Gastroesophageal sphincter (tissue), 3 donors: ENCODE results near the gene ENOX1.

Experiments
- POLR2A ChIP-seq, 2 donors: fragments of 450-650 bp; IDR thresholded peaks; one replicate each; pipeline ENCODE4 v1.6.1; 2017; ENCODE audit warnings: antibody characterized with exemption in 2 of 2, mild to moderate bottlenecking in 2 of 2, moderate library complexity in 1 of 2
- TF ChIP-seq, protein P1 (sequence below), 4 experiments: fragments of 200-600 bp in 2 of 4; fragments of 450-650 bp in 2 of 4; sonication (generic) in 1 of 4; IDR thresholded peaks; one replicate each; pipeline ENCODE4 v1.5.1; 2017 to 2019; ENCODE audit warnings: antibody characterized with exemption in 4 of 4, mild to moderate bottlenecking in 2 of 4, moderate library complexity in 2 of 4

DNA sequence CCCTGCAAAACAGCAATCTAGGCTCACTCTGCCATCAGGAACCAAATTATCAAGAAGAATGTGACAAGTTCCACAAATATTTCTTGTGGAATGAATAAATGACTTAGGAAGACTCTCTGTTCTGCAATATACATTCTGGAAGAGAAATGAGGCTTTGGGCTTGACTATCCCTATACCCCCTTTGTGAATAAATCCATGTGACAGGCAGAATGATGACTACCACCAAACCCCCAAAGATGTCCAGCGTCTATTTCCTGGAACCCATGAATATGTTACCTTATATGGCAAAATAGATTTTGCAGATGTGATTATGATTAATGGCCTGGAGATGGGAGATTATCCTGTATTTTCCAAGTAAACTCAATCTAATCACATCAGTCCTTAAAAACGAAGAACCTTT is 139.3 kb downstream of the ENOX1 start:
- no peak for TF ChIP-seq POLR2A (IDR thresholded peaks at IDR 0.05)
- TF ChIP-seq, protein P1, sequence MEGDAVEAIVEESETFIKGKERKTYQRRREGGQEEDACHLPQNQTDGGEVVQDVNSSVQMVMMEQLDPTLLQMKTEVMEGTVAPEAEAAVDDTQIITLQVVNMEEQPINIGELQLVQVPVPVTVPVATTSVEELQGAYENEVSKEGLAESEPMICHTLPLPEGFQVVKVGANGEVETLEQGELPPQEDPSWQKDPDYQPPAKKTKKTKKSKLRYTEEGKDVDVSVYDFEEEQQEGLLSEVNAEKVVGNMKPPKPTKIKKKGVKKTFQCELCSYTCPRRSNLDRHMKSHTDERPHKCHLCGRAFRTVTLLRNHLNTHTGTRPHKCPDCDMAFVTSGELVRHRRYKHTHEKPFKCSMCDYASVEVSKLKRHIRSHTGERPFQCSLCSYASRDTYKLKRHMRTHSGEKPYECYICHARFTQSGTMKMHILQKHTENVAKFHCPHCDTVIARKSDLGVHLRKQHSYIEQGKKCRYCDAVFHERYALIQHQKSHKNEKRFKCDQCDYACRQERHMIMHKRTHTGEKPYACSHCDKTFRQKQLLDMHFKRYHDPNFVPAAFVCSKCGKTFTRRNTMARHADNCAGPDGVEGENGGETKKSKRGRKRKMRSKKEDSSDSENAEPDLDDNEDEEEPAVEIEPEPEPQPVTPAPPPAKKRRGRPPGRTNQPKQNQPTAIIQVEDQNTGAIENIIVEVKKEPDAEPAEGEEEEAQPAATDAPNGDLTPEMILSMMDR (IDR thresholded peaks at IDR 0.05), result no peak
